HCT116 (cell line): ENCODE results near the gene STARD3.

Source experiments
- CEBPB ChIP-seq: IDR thresholded peaks from 2 replicates; pipeline ENCODE4 v1.6.1; 2012; ENCODE audit warnings: low read depth
- EZH2 ChIP-seq: fragments of 200-600 bp; sonication (generic); IDR thresholded peaks from 2 replicates; pipeline ENCODE4 v1.6.1; 2017; ENCODE audit warnings: antibody characterized with exemption, mixed run types
- JUND ChIP-seq: IDR thresholded peaks from 2 replicates; pipeline ENCODE4 v1.6.1; 2012
- POLR2A ChIP-seq: IDR thresholded peaks from 2 replicates; pipeline ENCODE4 v1.7.0; 2011; ENCODE audit warnings: borderline replicate concordance; ENCODE audit not compliant: insufficient read depth, insufficient read length; ENCODE audit errors: extremely low read depth
- POLR2AphosphoS5 ChIP-seq: IDR thresholded peaks from 2 replicates; pipeline ENCODE4 v1.6.1; 2011; ENCODE audit warnings: mild to moderate bottlenecking, low read depth, low read length, moderate library complexity
- SIN3A ChIP-seq: IDR thresholded peaks from 2 replicates; pipeline ENCODE4 v1.6.1; 2012; ENCODE audit warnings: low read depth
- ZNF274 ChIP-seq: fragments of 200-500 bp; sonication (Bioruptor generic); IDR thresholded peaks from 2 replicates; pipeline ENCODE4 v1.6.1; 2014; ENCODE audit warnings: mild to moderate bottlenecking, low read depth, low read length, inconsistent platforms
- TF ChIP-seq, protein P1 (sequence below), 3 experiments: fragments of 200-600 bp in 1 of 3; sonication (generic) in 1 of 3; IDR thresholded peaks in 2 of 3; conservative IDR thresholded peaks in 1 of 3; 2 replicates each; pipeline ENCODE4 v1.5.1; 2012 to 2017; ENCODE audit warnings: low read depth in 2 of 3, low read length in 2 of 3, antibody characterized with exemption in 1 of 3, borderline replicate concordance in 1 of 3, control low read depth in 1 of 3, mild to moderate bottlenecking in 1 of 3, mixed read lengths in 1 of 3, mixed run types in 1 of 3, moderate library complexity in 1 of 3; ENCODE audit not compliant: insufficient read depth in 1 of 3
- TF ChIP-seq, protein P2 (sequence below): IDR thresholded peaks from 2 replicates; pipeline ENCODE4 v1.6.1; 2012; ENCODE audit warnings: low read depth

DNA sequence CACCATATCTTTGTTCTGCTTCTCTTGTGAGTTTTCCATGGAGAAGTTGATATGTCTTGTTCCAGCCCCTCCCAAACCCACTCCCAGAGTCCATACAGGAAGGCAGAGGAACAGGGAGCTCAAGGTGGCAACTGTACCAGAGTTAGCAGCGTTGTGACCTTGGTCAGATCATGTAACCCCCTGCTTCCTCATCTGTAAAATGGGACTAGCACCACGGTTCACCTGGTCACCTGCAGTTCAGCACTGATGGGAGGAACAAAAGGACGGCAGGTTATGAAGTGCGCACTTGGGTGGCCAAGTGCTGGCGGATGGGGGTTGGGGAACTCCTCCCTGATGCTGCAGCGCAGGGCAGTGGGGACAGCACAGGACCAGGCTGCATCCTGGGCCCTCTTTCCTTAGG, 21.5 kb upstream of the STARD3 start:
- TF ChIP-seq POLR2A (no peak), JUND (no peak), EZH2 (no peak), CEBPB (no peak), SIN3A (no peak), ZNF274 (no peak), POLR2AphosphoS5 (no peak)
- TF ChIP-seq, protein P1, sequence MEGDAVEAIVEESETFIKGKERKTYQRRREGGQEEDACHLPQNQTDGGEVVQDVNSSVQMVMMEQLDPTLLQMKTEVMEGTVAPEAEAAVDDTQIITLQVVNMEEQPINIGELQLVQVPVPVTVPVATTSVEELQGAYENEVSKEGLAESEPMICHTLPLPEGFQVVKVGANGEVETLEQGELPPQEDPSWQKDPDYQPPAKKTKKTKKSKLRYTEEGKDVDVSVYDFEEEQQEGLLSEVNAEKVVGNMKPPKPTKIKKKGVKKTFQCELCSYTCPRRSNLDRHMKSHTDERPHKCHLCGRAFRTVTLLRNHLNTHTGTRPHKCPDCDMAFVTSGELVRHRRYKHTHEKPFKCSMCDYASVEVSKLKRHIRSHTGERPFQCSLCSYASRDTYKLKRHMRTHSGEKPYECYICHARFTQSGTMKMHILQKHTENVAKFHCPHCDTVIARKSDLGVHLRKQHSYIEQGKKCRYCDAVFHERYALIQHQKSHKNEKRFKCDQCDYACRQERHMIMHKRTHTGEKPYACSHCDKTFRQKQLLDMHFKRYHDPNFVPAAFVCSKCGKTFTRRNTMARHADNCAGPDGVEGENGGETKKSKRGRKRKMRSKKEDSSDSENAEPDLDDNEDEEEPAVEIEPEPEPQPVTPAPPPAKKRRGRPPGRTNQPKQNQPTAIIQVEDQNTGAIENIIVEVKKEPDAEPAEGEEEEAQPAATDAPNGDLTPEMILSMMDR (IDR thresholded peaks at IDR 0.05 in 2 of 3, conservative IDR thresholded peaks at IDR 0.05 in 1 of 3; ENCODE audit: borderline replicate concordance in 1 of 3, insufficient read depth in 1 of 3, low read depth in 2 of 3, low read length in 2 of 3): no peak
- TF ChIP-seq, protein P2, sequence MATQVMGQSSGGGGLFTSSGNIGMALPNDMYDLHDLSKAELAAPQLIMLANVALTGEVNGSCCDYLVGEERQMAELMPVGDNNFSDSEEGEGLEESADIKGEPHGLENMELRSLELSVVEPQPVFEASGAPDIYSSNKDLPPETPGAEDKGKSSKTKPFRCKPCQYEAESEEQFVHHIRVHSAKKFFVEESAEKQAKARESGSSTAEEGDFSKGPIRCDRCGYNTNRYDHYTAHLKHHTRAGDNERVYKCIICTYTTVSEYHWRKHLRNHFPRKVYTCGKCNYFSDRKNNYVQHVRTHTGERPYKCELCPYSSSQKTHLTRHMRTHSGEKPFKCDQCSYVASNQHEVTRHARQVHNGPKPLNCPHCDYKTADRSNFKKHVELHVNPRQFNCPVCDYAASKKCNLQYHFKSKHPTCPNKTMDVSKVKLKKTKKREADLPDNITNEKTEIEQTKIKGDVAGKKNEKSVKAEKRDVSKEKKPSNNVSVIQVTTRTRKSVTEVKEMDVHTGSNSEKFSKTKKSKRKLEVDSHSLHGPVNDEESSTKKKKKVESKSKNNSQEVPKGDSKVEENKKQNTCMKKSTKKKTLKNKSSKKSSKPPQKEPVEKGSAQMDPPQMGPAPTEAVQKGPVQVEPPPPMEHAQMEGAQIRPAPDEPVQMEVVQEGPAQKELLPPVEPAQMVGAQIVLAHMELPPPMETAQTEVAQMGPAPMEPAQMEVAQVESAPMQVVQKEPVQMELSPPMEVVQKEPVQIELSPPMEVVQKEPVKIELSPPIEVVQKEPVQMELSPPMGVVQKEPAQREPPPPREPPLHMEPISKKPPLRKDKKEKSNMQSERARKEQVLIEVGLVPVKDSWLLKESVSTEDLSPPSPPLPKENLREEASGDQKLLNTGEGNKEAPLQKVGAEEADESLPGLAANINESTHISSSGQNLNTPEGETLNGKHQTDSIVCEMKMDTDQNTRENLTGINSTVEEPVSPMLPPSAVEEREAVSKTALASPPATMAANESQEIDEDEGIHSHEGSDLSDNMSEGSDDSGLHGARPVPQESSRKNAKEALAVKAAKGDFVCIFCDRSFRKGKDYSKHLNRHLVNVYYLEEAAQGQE: no peak
